Measurements from ENCODE around the gene PDPN. TPM values are rescaled to one million over a fixed set of nuclear protein-coding genes. Genes with fewer than 3 reads are reported as not detected.

PDPN gene
- total RNA-seq, 1 experiment from 2014 or later = not detected

GRCh38 chr1:13627127-13627526, 43.5 kb downstream of the PDPN start:
- Histone ChIP-seq H3K27ac (ENCODE audit: low read depth, low read length) (no peak overlapping the region), H3K36me3 (ENCODE audit: control insufficient read depth in 1 of 2, insufficient read depth in 2 of 2, low read length in 2 of 2) (no peaks in the 10 kb centered on the region), H4K20me1 (ENCODE audit: insufficient read depth) (no peaks in the 10 kb centered on the region), H3K4me1 (ENCODE audit: control insufficient read depth in 1 of 2, insufficient read depth in 2 of 2, low read length in 2 of 2) (no peaks in the 10 kb centered on the region; a peak in 1 of 4 replicates), H2AFZ (ENCODE audit: low read depth, low read length, poor library complexity, severe bottlenecking) (no peak overlapping the region), H3K4me3 (replicated peaks in 1 of 2; ENCODE audit: low read depth in 1 of 2, low read length in 2 of 2) (no peak overlapping the region), H3K9me3 (ENCODE audit: control insufficient read depth in 1 of 2, insufficient read depth in 1 of 2, low read depth in 1 of 2, low read length in 2 of 2) (no peaks in the 10 kb centered on the region), H3K9ac (ENCODE audit: low read length) (no peak overlapping the region), H3K79me2 (ENCODE audit: insufficient read depth, low read length) (no peaks in the 10 kb centered on the region), H3K27me3 (ENCODE audit: insufficient read depth, low read length) (no peaks in the 10 kb centered on the region), H3K4me2 (ENCODE audit: low read length) (no peak overlapping the region), H3K9me2 (ENCODE audit: insufficient read depth) (no peaks in the 10 kb centered on the region)
- BruUV-seq (replicated peaks) = no TSS peak
- no peak for ATAC-seq
- DNase-seq (ENCODE audit: low read depth, low spot score) = no peak
- ChIA-PET RAD21 (ENCODE audit: low non-redundant PET in 1 of 2, low total read pairs in 2 of 2, uncharacterized antibody in 2 of 2, unreplicated experiment in 2 of 2) (no interaction called here), POLR2A (no interaction called here), CTCF (no interaction called here)
- TF ChIP-seq TCF7L2 (IDR thresholded peaks at IDR 0.05; ENCODE audit: borderline replicate concordance, extremely low read depth, insufficient read depth, insufficient read length) (no peak), ATF3 (IDR thresholded peaks at IDR 0.05) (no peak), CTCF (IDR thresholded peaks at IDR 0.05 in 2 of 3, conservative IDR thresholded peaks at IDR 0.05 in 1 of 3; ENCODE audit: borderline replicate concordance in 1 of 3, insufficient read depth in 1 of 3, low read depth in 2 of 3, low read length in 2 of 3) (no peak), YY1 (IDR thresholded peaks at IDR 0.05; ENCODE audit: extremely low read depth, insufficient replicate concordance, low read depth, low read length) (no peak)
- intact Hi-C loops (cut with micrococcal nuclease) = no loop called here

GRCh38 chr1:13628218-13628617, 44.6 kb downstream of the PDPN start:
- DNase-seq (ENCODE audit: low read depth, low spot score) (no peak), ATAC-seq (no peak)
- no peak overlapping the region for H3K4me3 ChIP-seq (replicated peaks in 1 of 2; ENCODE audit: low read depth in 1 of 2, low read length in 2 of 2)
- no peaks in the 10 kb centered on the region for H3K27me3 ChIP-seq (ENCODE audit: insufficient read depth, low read length)
- ChIA-PET POLR2A (no interaction called here), CTCF (no interaction called here), RAD21 (ENCODE audit: low non-redundant PET in 1 of 2, low total read pairs in 2 of 2, uncharacterized antibody in 2 of 2, unreplicated experiment in 2 of 2) (no interaction called here)
- BruUV-seq (replicated peaks) = no TSS peak
- no peaks in the 10 kb centered on the region for H4K20me1 ChIP-seq (ENCODE audit: insufficient read depth)
- no peaks in the 10 kb centered on the region for H3K79me2 ChIP-seq (ENCODE audit: insufficient read depth, low read length)
- intact Hi-C loops (cut with micrococcal nuclease) = no loop called here
- no peak overlapping the region for H3K9ac ChIP-seq (ENCODE audit: low read length)
- H3K36me3 ChIP-seq (ENCODE audit: control insufficient read depth in 1 of 2, insufficient read depth in 2 of 2, low read length in 2 of 2) = no peaks in the 10 kb centered on the region
- TF ChIP-seq ZFX (IDR thresholded peaks at IDR 0.05) (no peak), RAD21 (IDR thresholded peaks at IDR 0.05; ENCODE audit: low read depth) (no peak), MAX (IDR thresholded peaks at IDR 0.05) (no peak), EZH2 (IDR thresholded peaks at IDR 0.05) (no peak), POLR2A (IDR thresholded peaks at IDR 0.05; ENCODE audit: borderline replicate concordance, extremely low read depth, insufficient read depth, insufficient read length) (no peak), EGR1 (IDR thresholded peaks at IDR 0.05; ENCODE audit: low read depth) (no peak)
- H3K27ac ChIP-seq (ENCODE audit: low read depth, low read length) = no peak overlapping the region
- no peak overlapping the region for H2AFZ ChIP-seq (ENCODE audit: low read depth, low read length, poor library complexity, severe bottlenecking)
- H3K9me2 ChIP-seq (ENCODE audit: insufficient read depth) = no peaks in the 10 kb centered on the region
- H3K9me3 ChIP-seq (ENCODE audit: control insufficient read depth in 1 of 2, insufficient read depth in 1 of 2, low read depth in 1 of 2, low read length in 2 of 2) = no peaks in the 10 kb centered on the region
- H3K4me2 ChIP-seq (ENCODE audit: low read length) = no peak overlapping the region
- no peaks in the 10 kb centered on the region; a peak in 1 of 4 replicates for H3K4me1 ChIP-seq (ENCODE audit: control insufficient read depth in 1 of 2, insufficient read depth in 2 of 2, low read length in 2 of 2)

Measured in HCT116 (cell line).